Karpas-422 (cell line): ENCODE data around the gene ABCC11. TPM values are rescaled to one million over a fixed set of nuclear protein-coding genes. Genes with fewer than 3 reads are reported as not detected.

Experiments
- DNase-seq: peaks from one replicate; pipeline ENCODE4 v3.0.0-alpha.2; 2015
- H2AFZ ChIP-seq: fragments of 200-600 bp; sonication (generic); 2 replicates; pipeline ENCODE4 v1.6.1; 2014; ENCODE audit warnings: antibody characterized with exemption, low read length, mixed read lengths
- H3K27ac ChIP-seq: fragments of 200-600 bp; sonication (generic); 2 replicates; pipeline ENCODE4 v1.5.1; 2014; ENCODE audit warnings: mild to moderate bottlenecking, low read length, moderate library complexity
- H3K27me3 ChIP-seq: fragments of 200-600 bp; sonication (generic); 2 replicates; pipeline ENCODE4 v1.6.1; 2014; ENCODE audit warnings: low read length, mixed read lengths
- H3K36me3 ChIP-seq: fragments of 200-600 bp; sonication (generic); 2 replicates; pipeline ENCODE4 v1.6.1; 2014; ENCODE audit warnings: low read length, mixed read lengths; ENCODE audit not compliant: insufficient read depth
- H3K4me1 ChIP-seq: fragments of 200-600 bp; sonication (generic); 2 replicates; pipeline ENCODE4 v1.6.1; 2014; ENCODE audit warnings: mild to moderate bottlenecking, low read length, mixed read lengths
- H3K4me2 ChIP-seq: fragments of 200-600 bp; sonication (generic); 2 replicates; pipeline ENCODE4 v1.6.1; 2014; ENCODE audit warnings: low read length, low read depth, mild to moderate bottlenecking; ENCODE audit not compliant: poor library complexity, severe bottlenecking
- H3K4me3 ChIP-seq: fragments of 200-600 bp; sonication (generic); 2 replicates; pipeline ENCODE4 v1.5.1; 2014; ENCODE audit warnings: mild to moderate bottlenecking, antibody characterized with exemption, low read length, mixed read lengths
- H3K79me2 ChIP-seq: fragments of 200-600 bp; sonication (generic); 2 replicates; pipeline ENCODE4 v1.6.1; 2014; ENCODE audit warnings: mild to moderate bottlenecking, low read length, mixed read lengths
- H3K9ac ChIP-seq: fragments of 200-600 bp; sonication (generic); 2 replicates; pipeline ENCODE4 v1.6.0; 2014; ENCODE audit warnings: low read length
- H3K9me2 ChIP-seq: fragments of 200-600 bp; sonication (generic), shearing (Covaris generic); replicated peaks from 2 replicates; pipeline ENCODE4 v1.6.0; 2014; ENCODE audit warnings: mild to moderate bottlenecking, low read length, moderate library complexity; ENCODE audit not compliant: insufficient read depth
- H3K9me3 ChIP-seq: fragments of 300-700, 200-600 bp; sonication (generic); 2 replicates; pipeline ENCODE4 v1.6.1; 2014; ENCODE audit warnings: low read length, mixed read lengths
- H4K20me1 ChIP-seq: fragments of 200-600 bp; sonication (generic); 2 replicates; pipeline ENCODE4 v1.6.1; 2014; ENCODE audit warnings: mild to moderate bottlenecking, antibody characterized with exemption, low read length, low read depth; ENCODE audit not compliant: insufficient read depth
- total RNA-seq: library from RNA; depleted of rRNA; stranded (reverse); fragments of >200 nt; shearing (Covaris generic); gene quantifications from 2 replicates; pipeline ENCODE4 v1.2.3, GENCODE V29; 2014; ENCODE audit warnings: low replicate concordance

Gene ABCC11
- total RNA-seq, 1 experiment from 2014 or later: 0.15 TPM

DNA sequence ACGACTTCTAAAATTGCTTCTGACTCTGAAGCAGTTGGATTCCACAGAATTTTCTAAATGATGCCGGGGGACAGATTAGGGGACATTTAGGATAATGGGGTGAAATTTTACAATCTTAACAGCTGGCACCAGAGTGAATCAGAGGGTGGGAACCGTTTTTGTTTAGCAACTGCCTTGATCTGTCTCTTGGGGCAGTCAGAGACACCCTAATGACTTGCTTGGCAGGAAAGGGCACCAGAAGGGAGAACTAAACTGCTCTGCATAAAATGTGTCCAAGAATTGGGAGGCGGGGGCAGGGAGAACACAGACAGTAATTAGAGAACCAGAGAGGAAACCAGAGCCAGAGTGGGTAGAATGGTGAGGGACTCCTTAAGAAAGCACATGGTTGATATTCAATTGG lies 85.4 kb downstream of the ABCC11 start:
- Histone ChIP-seq H3K4me3 (peak overlapping the region; percentile 25), H3K9me2 (no peaks in the 10 kb centered on the region), H3K27ac (peak overlapping the region; percentile 64), H3K9me3 (no peaks in the 10 kb centered on the region), H2AFZ (peak overlapping the region; percentile 26; the same call in 1 of the 2 replicates), H3K4me2 (peak overlapping the region; percentile 59), H3K4me1 (peaks cover 51% of the 10 kb centered on the region), H3K36me3 (no peaks in the 10 kb centered on the region), H4K20me1 (no peaks in the 10 kb centered on the region), H3K79me2 (no peaks in the 10 kb centered on the region), H3K9ac (peak overlapping the region; percentile 28), H3K27me3 (no peaks in the 10 kb centered on the region)
- peak; percentile 73 for DNase-seq

DNA sequence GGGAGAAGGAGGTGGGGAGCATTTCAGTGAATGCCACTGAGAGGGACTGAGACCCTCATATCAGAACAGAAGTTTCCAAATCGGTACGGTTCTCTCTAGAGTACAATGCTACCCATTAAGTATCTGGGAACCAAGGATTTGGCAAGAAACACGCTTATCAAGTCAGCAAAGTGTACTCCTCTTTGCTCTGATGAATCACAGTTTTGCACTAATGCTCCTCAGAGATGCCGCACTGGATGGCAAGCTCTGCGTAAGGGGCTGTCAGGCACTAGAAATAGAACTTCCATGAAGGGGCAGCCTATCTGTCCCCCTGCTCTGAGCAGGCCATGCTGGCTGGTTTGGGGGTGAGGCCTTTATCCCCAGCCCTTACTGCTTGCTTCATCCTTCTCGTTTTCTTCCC lies 86.8 kb downstream of the ABCC11 start:
- H3K36me3 ChIP-seq: no peaks in the 10 kb centered on the region
- H3K4me3 ChIP-seq: no peak overlapping the region
- H3K9ac ChIP-seq: no peak overlapping the region
- H3K27ac ChIP-seq: no peak overlapping the region
- H4K20me1 ChIP-seq: no peaks in the 10 kb centered on the region
- no peak overlapping the region for H2AFZ ChIP-seq
- H3K9me2 ChIP-seq: no peaks in the 10 kb centered on the region
- no peaks in the 10 kb centered on the region for H3K79me2 ChIP-seq
- H3K4me2 ChIP-seq: no peak overlapping the region
- H3K4me1 ChIP-seq: peaks cover 57% of the 10 kb centered on the region
- DNase-seq: no peak
- H3K27me3 ChIP-seq: no peaks in the 10 kb centered on the region
- no peaks in the 10 kb centered on the region for H3K9me3 ChIP-seq

GRCh38 chr16:48158296-48158695 lies 89.0 kb downstream of the ABCC11 start:
- Histone ChIP-seq H4K20me1 (no peaks in the 10 kb centered on the region), H3K4me2 (no peak overlapping the region), H3K27me3 (no peaks in the 10 kb centered on the region), H3K36me3 (no peaks in the 10 kb centered on the region), H2AFZ (no peak overlapping the region), H3K27ac (no peak overlapping the region), H3K9ac (no peak overlapping the region), H3K9me3 (no peaks in the 10 kb centered on the region), H3K79me2 (no peaks in the 10 kb centered on the region), H3K4me3 (no peak overlapping the region), H3K9me2 (no peaks in the 10 kb centered on the region), H3K4me1 (peaks cover 57% of the 10 kb centered on the region)
- DNase-seq: peak; percentile 64

- H3K4me2 ChIP-seq: no peak overlapping the region
- no peak overlapping the region for H3K9ac ChIP-seq
- no peaks in the 10 kb centered on the region for H3K9me3 ChIP-seq
- no peak overlapping the region for H2AFZ ChIP-seq
- H3K9me2 ChIP-seq: no peaks in the 10 kb centered on the region
- H3K27me3 ChIP-seq: no peaks in the 10 kb centered on the region
- no peaks in the 10 kb centered on the region for H3K79me2 ChIP-seq
- H3K36me3 ChIP-seq: no peaks in the 10 kb centered on the region
- no peak for DNase-seq
- H4K20me1 ChIP-seq: no peaks in the 10 kb centered on the region
- H3K4me1 ChIP-seq: peaks cover 53% of the 10 kb centered on the region
- no peak overlapping the region for H3K27ac ChIP-seq
- no peak overlapping the region for H3K4me3 ChIP-seq
Measured at GRCh38 chr16:48157794-48158193, 89.5 kb downstream of the ABCC11 start.

GRCh38 chr16:48157302-48157701 lies 90.0 kb downstream of the ABCC11 start:
- Histone ChIP-seq H3K4me3 (no peak overlapping the region; the same call in 1 of the 2 replicates), H3K79me2 (no peaks in the 10 kb centered on the region), H3K9me3 (no peaks in the 10 kb centered on the region), H3K27me3 (no peaks in the 10 kb centered on the region), H3K9ac (no peak overlapping the region), H3K4me2 (peak overlapping the region; percentile 53), H3K27ac (no peak overlapping the region), H3K36me3 (no peaks in the 10 kb centered on the region), H4K20me1 (no peaks in the 10 kb centered on the region), H2AFZ (no peak overlapping the region; the same call in 1 of the 2 replicates), H3K9me2 (no peaks in the 10 kb centered on the region), H3K4me1 (peaks cover 48% of the 10 kb centered on the region)
- no peak for DNase-seq

- peak overlapping the region; percentile 34; the same call in 1 of the 2 replicates for H2AFZ ChIP-seq
- no peaks in the 10 kb centered on the region for H3K9me3 ChIP-seq
- H3K4me2 ChIP-seq: peak overlapping the region; percentile 53
Measured at GRCh38 chr16:48156790-48157209, 90.5 kb downstream of the ABCC11 start.

GRCh38 chr16:48155926-48156789 lies 91.2 kb downstream of the ABCC11 start, which contains the start of gene ABCC12:
TSS of gene ABCC12 (minus strand) at chr16:48155993. CDS start at chr16:48146424, 9,569 bp downstream.
- H2AFZ ChIP-seq: peak within 1 kb of the TSS; percentile 34; the same call in 1 of the 2 replicates
- DNase-seq: no peak
- peaks cover 36% of the 10 kb centered on the region for H3K4me1 ChIP-seq
- no peaks in the 10 kb centered on the region for H3K36me3 ChIP-seq
- H4K20me1 ChIP-seq: no peaks in the 10 kb centered on the region
- H3K79me2 ChIP-seq: no peaks in the 10 kb centered on the region
- H3K9me2 ChIP-seq: no peaks in the 10 kb centered on the region
- H3K4me2 ChIP-seq: peak within 1 kb of the TSS; percentile 53
- H3K9ac ChIP-seq: no peak within 1 kb of the TSS; the same call in 1 of the 2 replicates
- H3K27ac ChIP-seq: no peak within 1 kb of the TSS
- H3K4me3 ChIP-seq: peak within 1 kb of the TSS; percentile 25; the same call in 1 of the 2 replicates
- no peaks in the 10 kb centered on the region for H3K9me3 ChIP-seq
- H3K27me3 ChIP-seq: no peaks in the 10 kb centered on the region

More at GRCh38 chr16:48156790-48157209, 90.5 kb downstream of the ABCC11 start:
- Histone ChIP-seq H3K79me2 (no peaks in the 10 kb centered on the region), H3K9me2 (no peaks in the 10 kb centered on the region), H3K4me1 (peaks cover 43% of the 10 kb centered on the region), H3K27me3 (no peaks in the 10 kb centered on the region), H3K9ac (no peak overlapping the region; the same call in 1 of the 2 replicates), H3K36me3 (no peaks in the 10 kb centered on the region), H3K27ac (no peak overlapping the region), H3K4me3 (peak overlapping the region; percentile 25; the same call in 1 of the 2 replicates), H4K20me1 (no peaks in the 10 kb centered on the region)
- peak; percentile 93 for DNase-seq

GRCh38 chr16:48153774-48154173 lies 93.6 kb downstream of the ABCC11 start:
- Histone ChIP-seq H2AFZ (no peak overlapping the region), H3K4me1 (peaks cover 21% of the 10 kb centered on the region), H3K27ac (no peak overlapping the region), H3K9me3 (peaks cover 6% of the 10 kb centered on the region; the same call in 1 of the 2 replicates), H3K4me3 (no peak overlapping the region), H3K79me2 (no peaks in the 10 kb centered on the region), H3K36me3 (no peaks in the 10 kb centered on the region), H4K20me1 (no peaks in the 10 kb centered on the region), H3K27me3 (no peaks in the 10 kb centered on the region), H3K9ac (no peak overlapping the region), H3K4me2 (no peak overlapping the region), H3K9me2 (no peaks in the 10 kb centered on the region)
- DNase-seq: no peak
